CD4-positive, alpha-beta T cell (primary cell): ENCODE measurements around the gene CAMTA1. TPM values are rescaled to one million over a fixed set of nuclear protein-coding genes. Genes with fewer than 3 reads are reported as not detected.

Experiments used
- ATAC-seq: fragments of 200-7000 bp; cut with Tn5 transposase; one replicate; pipeline ENCODE4 v1.10.0; 2022; ENCODE audit warnings: mild to moderate bottlenecking; ENCODE audit not compliant: poor library complexity
- CTCF ChIA-PET: fragments of 350-600 bp; sonication (Branson Sonifier 250); formaldehyde crosslinking; loops from one replicate; lab custom pipeline; 2021; ENCODE audit warnings: antibody characterized with exemption, inconsistent platforms; lab: Charles Lee
- POLR2A ChIA-PET: fragments of 350-600 bp; sonication (Branson Sonifier 250); formaldehyde crosslinking; loops from one replicate; lab custom pipeline; 2021; ENCODE audit warnings: antibody characterized with exemption, inconsistent platforms; lab: Charles Lee
- DNase-seq, 14 experiments: peaks; one replicate each; pipeline ENCODE4 v3.0.0-alpha.2; 2013 to 2020; ENCODE audit warnings: mixed read lengths in 2 of 14
- H3K27ac ChIP-seq, 2 donors: one replicate each; pipeline versions ENCODE4 v1.5.1 to v1.7.0; 2013; ENCODE audit warnings: low read length in 2 of 2, low read depth in 1 of 2, mild to moderate bottlenecking in 1 of 2
- H3K27me3 ChIP-seq, 2 experiments: 1 replicate in 1 of 2; 2 replicates in 1 of 2; pipeline versions ENCODE4 v1.6.1 to v1.7.0; 2013; ENCODE audit warnings: low read length in 2 of 2, control low read depth in 1 of 2, mild to moderate bottlenecking in 1 of 2, moderate library complexity in 1 of 2; ENCODE audit not compliant: insufficient read depth in 2 of 2, control insufficient read depth in 1 of 2
- H3K36me3 ChIP-seq: one replicate; pipeline ENCODE4 v1.6.1; 2013; ENCODE audit warnings: low read length, control low read depth; ENCODE audit not compliant: insufficient read depth
- H3K4me1 ChIP-seq: one replicate; pipeline ENCODE4 v1.6.1; 2013; ENCODE audit warnings: low read length, control low read depth; ENCODE audit not compliant: insufficient read depth
- H3K4me3 ChIP-seq: one replicate; pipeline ENCODE4 v1.5.1; 2013; ENCODE audit warnings: mild to moderate bottlenecking, low read length, moderate library complexity
- H3K9me3 ChIP-seq, 2 experiments: 1 replicate in 1 of 2; 2 replicates in 1 of 2; pipeline versions ENCODE4 v1.6.1 to v1.7.0; 2013; ENCODE audit warnings: low read length in 2 of 2, mild to moderate bottlenecking in 2 of 2, control low read depth in 1 of 2, moderate library complexity in 1 of 2; ENCODE audit not compliant: control insufficient read depth in 1 of 2, insufficient read depth in 1 of 2
- H3K27ac Mint-ChIP-seq: one replicate; pipeline ENCODE4 v1.8.0; 2020; ENCODE audit warnings: mixed read lengths
- H3K27me3 Mint-ChIP-seq: one replicate; pipeline ENCODE4 v1.8.0; 2021; ENCODE audit warnings: mixed read lengths
- H3K36me3 Mint-ChIP-seq: one replicate; pipeline ENCODE4 v1.8.0; 2021; ENCODE audit warnings: low read depth, mixed read lengths
- H3K4me1 Mint-ChIP-seq: one replicate; pipeline ENCODE4 v1.8.0; 2021; ENCODE audit warnings: low read depth, mixed read lengths
- H3K4me3 Mint-ChIP-seq: one replicate; pipeline ENCODE4 v1.8.0; 2020; ENCODE audit warnings: mild to moderate bottlenecking, mixed read lengths
- H3K9me3 Mint-ChIP-seq: one replicate; pipeline ENCODE4 v1.8.0; 2020; ENCODE audit warnings: mixed read lengths
- CTCF ChIP-seq: fragments of 200-600 bp; IDR thresholded peaks from one replicate; pipeline ENCODE4 v1.8.0; 2022; ENCODE audit warnings: antibody characterized with exemption, mild to moderate bottlenecking
- intact Hi-C, 2 experiments: fragments of 100-400 bp; cut with DNase I in 1 of 2; cut with micrococcal nuclease in 1 of 2; formaldehyde crosslinking; loops; one replicate each; pipeline versions ENCODE4 v1.15.1 to v1.9.0; 2023 to 2025; cut with DNase I, micrococcal nuclease
- total RNA-seq, 174 experiments: library from RNA in 2 of 174; stranded (reverse) in 2 of 174; gene quantifications; one replicate each; pipeline ENCODE4 v1.2.3 and lab custom pipeline; 2021 to 2026

The CAMTA1 gene
- total RNA-seq, 2 experiments from 2014 or later, result 38.6 to 39.3 TPM

GRCh38 chr1:7334475-7335035 lies 549.3 kb downstream of the CAMTA1 start:
- no peak overlapping the region for H3K27ac ChIP-seq
- Mint-ChIP-seq H3K4me3 (no peak overlapping the region), H3K27ac (no peak overlapping the region), H3K36me3 (no peaks in the 10 kb centered on the region), H3K9me3 (peaks cover 2% of the 10 kb centered on the region), H3K27me3 (peaks cover 33% of the 10 kb centered on the region), H3K4me1 (no peaks in the 10 kb centered on the region)
- intact Hi-C loops, result no loop called here
- POLR2A ChIA-PET, result no interaction called here
- peaks cover 0 to 4% of the 10 kb centered on the region in 2 experiments for H3K9me3 ChIP-seq
- peaks cover 0 to 4% of the 10 kb centered on the region in 2 experiments for H3K27me3 ChIP-seq
- no peaks in the 10 kb centered on the region for H3K36me3 ChIP-seq
- no peaks in the 10 kb centered on the region for H3K4me1 ChIP-seq
- no peak for TF ChIP-seq CTCF
- H3K4me3 ChIP-seq, result no peak overlapping the region
- CTCF ChIA-PET, result no interaction called here
- ATAC-seq (no peak), DNase-seq (no peak)

DNA sequence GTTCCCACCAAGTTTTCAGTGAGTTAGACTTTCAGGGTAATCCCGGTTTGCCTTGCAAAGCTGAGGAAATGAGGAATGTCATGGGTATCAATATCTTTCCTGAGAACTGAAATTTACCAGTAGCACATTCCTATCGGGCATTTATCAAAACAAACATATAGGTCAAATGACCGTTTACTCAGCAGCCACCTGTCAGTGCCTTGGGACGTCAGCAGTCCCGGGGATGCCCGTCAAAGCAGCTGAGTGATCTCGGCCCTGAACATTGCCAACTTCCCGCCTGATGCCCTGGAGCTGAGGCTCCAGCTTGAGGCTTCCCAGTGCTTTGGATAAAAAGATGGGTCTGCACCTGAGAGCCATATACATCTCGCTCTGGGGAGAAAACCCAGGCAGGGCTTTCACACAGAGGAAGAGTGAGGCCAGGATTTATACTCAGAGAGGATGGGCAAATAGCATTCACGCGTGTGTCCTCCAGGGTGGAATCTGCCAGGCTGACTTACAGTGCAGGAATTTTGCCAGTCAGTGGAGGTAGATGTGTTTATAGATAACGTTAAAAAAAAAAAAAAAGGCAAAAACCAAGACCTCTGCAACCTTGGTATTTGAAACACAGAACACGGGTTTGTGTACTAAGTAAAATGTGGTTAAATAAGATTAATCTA lies 550.1 kb downstream of the CAMTA1 start:
- Mint-ChIP-seq H3K27me3 (peaks cover 33% of the 10 kb centered on the region), H3K36me3 (no peaks in the 10 kb centered on the region), H3K9me3 (peaks cover 2% of the 10 kb centered on the region), H3K4me3 (no peak overlapping the region), H3K4me1 (no peaks in the 10 kb centered on the region), H3K27ac (no peak overlapping the region)
- Histone ChIP-seq H3K27me3 (no peaks in the 10 kb centered on the region), H3K4me3 (no peak overlapping the region), H3K4me1 (no peaks in the 10 kb centered on the region), H3K9me3 (no peaks in the 10 kb centered on the region), H3K27ac (no peak overlapping the region), H3K36me3 (no peaks in the 10 kb centered on the region)
- no peak for ATAC-seq
- DNase-seq, result no peak
- ChIA-PET CTCF (no interaction called here), POLR2A (no interaction called here)
- TF ChIP-seq CTCF, result no peak
- intact Hi-C loops, result no loop called here

DNA sequence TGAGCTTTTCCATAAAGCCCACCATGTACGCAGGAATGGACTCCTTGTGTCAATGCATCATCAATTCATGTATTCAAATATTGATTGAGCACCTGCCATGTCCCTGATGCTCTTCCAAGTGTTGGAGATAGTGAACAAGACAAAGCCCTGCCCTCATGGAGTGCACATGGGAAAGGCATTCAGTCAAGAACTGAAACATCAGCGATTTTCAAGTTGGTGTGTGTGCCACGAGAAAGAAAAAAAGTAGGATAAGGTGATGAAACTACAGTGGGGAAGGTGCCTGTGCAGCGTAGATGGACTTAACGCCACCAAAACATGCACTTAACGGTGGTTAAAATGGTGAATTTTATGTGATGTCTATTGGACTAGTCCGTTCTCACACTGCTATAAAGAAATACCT lies 553.2 kb downstream of the CAMTA1 start:
- H3K9me3 ChIP-seq, result peaks cover 0 to 13% of the 10 kb centered on the region in 2 experiments
- intact Hi-C loops, result no loop called here
- H3K27me3 ChIP-seq, result no peaks in the 10 kb centered on the region
- H3K4me3 ChIP-seq, result no peak overlapping the region
- ChIA-PET CTCF (no interaction called here), POLR2A (no interaction called here)
- Mint-ChIP-seq H3K27ac (no peak overlapping the region), H3K4me1 (no peaks in the 10 kb centered on the region), H3K9me3 (peaks cover 2% of the 10 kb centered on the region), H3K27me3 (peaks cover 13% of the 10 kb centered on the region), H3K4me3 (no peak overlapping the region), H3K36me3 (no peaks in the 10 kb centered on the region)
- DNase-seq (no peak), ATAC-seq (no peak)
- no peaks in the 10 kb centered on the region for H3K4me1 ChIP-seq
- H3K27ac ChIP-seq, result no peak overlapping the region
- TF ChIP-seq CTCF, result no peak
- no peaks in the 10 kb centered on the region for H3K36me3 ChIP-seq
